KOPT-K1 (cell line): ENCODE measurements around the gene RAB3GAP2.
"Not testable (repeated sequence)": the region's sequence is repeated elsewhere in the genome, so short reads cannot be mapped to it uniquely, and the experiment has no call there.

ENCODE experiments used
- H3K27ac ChIP-seq: fragments of 200-600 bp; sonication (generic); 2 replicates; pipeline ENCODE4 v1.5.1; 2016; ENCODE audit warnings: antibody characterized with exemption, mild to moderate bottlenecking, low read depth, low read length; ENCODE audit not compliant: poor library complexity, severe bottlenecking
- H3K36me3 ChIP-seq: fragments of 200-600 bp; sonication (generic); 2 replicates; pipeline ENCODE4 v1.5.1; 2017; ENCODE audit warnings: antibody characterized with exemption, mild to moderate bottlenecking, low read length, moderate library complexity; ENCODE audit not compliant: insufficient read depth
- H3K9me3 ChIP-seq: fragments of 200-600 bp; sonication (generic); 2 replicates; pipeline ENCODE4 v1.5.1; 2017; ENCODE audit warnings: antibody characterized with exemption, low read length, mild to moderate bottlenecking; ENCODE audit not compliant: insufficient read depth, poor library complexity, severe bottlenecking

The RAB3GAP2 gene

DNA sequence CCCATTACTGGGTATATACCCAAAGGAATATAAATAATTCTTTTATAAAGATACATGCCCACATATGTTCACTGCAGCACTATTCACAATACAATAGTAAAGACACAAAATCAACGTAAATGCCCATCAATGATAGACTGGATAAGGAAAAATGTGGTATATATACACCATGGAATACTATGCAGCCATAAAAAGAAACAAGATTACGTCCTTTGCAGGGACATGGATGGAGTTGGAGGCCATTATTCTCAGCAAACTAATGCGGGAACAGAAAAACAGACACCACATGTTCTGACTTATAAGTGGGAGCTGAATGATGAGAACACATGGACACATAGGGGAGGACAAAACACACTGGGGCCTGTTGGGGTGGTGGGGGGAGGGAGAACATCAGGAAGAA, 12.0 kb downstream of the RAB3GAP2 start:
- Histone ChIP-seq H3K9me3 (peaks cover 78% of the 10 kb centered on the region), H3K36me3 (peaks cover 21% of the 10 kb centered on the region)
- not testable (repeated sequence) for H3K27ac ChIP-seq

DNA sequence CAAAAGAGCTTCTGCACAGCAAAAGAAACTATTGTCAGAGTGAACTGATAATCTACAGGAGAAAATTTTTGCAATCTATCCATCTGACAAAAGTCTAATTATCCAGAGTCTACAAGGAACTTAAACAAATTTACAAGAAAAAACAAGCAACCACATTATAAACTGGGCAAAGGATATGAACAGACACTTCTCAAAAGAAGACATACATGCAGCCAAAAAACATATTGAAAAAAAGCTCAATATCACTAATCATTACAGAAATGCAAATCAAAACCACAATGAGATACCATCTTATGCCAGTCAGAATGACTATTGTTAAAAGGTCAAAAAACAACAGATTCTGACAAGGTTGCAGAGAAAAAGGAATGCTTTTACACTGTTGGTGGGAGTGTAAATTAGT, 12.5 kb downstream of the RAB3GAP2 start:
- peaks cover 21% of the 10 kb centered on the region for H3K36me3 ChIP-seq
- H3K27ac ChIP-seq, result not testable (repeated sequence)
- H3K9me3 ChIP-seq, result peaks cover 81% of the 10 kb centered on the region

DNA sequence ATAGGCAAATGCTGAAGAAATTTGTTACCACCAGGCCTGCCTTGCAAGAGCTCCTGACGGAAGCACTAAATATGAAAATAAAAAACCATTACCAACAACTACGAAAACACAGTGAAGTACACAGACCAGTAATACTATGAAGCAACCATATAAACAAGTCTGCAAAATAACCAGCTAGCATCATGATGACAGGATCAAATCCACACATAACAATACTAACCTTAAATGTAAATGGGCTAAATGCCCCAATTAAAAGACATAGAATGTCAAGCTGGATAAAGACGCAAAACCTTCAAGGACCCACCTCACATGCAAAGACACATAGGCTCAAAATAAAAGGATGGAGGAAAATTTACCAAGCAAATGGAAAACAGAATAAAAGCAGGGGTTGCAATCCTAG, 16.1 kb downstream of the RAB3GAP2 start:
- Histone ChIP-seq H3K36me3 (peaks cover 22% of the 10 kb centered on the region), H3K9me3 (peaks cover 75% of the 10 kb centered on the region)
- not testable (repeated sequence) for H3K27ac ChIP-seq

DNA sequence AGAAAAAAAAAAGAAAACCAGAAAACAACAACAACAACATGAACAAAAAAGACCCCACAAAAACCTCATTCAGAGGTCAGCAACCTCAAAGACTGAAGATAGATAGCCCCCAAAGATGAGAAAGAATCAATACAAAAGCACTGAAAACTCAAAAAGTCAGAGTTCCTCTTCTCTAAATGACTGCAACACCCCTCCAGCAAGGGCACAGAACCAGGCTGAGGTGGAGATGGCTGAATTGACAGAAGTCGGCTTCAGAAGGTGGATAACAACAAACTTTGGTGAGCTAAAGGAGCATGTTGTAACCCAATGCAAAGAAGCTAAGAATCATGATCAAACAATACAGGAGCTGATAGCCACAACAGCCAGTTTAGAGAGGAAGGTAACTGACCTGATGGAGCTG, 17.0 kb downstream of the RAB3GAP2 start:
- H3K9me3 ChIP-seq, result peaks cover 75% of the 10 kb centered on the region
- H3K36me3 ChIP-seq, result peaks cover 31% of the 10 kb centered on the region
- H3K27ac ChIP-seq, result no peak overlapping the region

DNA sequence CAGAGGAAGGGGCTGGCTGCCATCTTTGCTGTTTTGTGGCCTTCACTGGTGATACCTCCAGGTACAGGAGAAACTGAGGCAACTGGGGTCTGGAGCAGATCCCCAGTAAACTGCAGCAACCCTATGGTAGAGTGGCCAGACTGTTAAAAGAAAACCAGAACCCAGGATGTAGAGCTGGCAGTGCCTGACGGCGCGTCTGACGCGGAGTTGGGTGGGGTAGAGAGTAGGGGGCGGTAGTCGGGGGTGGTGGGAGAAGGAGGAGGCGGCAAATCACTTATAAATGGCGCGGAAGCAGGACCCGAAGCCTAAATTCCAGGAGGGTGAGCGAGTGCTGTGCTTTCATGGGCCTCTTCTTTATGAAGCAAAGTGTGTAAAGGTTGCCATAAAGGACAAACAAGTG, 19.0 kb downstream of the RAB3GAP2 start:
- H3K27ac ChIP-seq, result not testable (repeated sequence)
- peaks cover 49% of the 10 kb centered on the region for H3K36me3 ChIP-seq
- H3K9me3 ChIP-seq, result peaks cover 80% of the 10 kb centered on the region

DNA sequence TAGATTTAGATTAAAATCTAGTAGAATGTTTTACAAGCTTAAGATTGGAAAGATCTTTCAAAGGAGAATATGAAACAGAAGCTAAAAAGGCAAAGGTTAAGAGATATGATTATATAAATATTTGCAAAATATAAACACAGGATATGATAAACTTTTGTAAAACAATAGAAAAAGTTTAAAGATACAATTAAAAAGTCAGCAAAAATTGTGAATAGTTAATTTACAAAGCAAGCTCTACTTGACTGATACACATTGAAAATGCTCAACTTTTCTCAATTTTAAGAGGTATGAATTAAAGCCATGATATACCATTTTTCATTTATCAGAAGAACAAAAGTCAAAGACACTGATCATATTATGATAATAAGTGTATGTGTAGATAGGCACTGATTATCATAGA, 21.0 kb downstream of the RAB3GAP2 start:
- peaks cover 80% of the 10 kb centered on the region for H3K9me3 ChIP-seq
- H3K36me3 ChIP-seq, result peaks cover 57% of the 10 kb centered on the region

DNA sequence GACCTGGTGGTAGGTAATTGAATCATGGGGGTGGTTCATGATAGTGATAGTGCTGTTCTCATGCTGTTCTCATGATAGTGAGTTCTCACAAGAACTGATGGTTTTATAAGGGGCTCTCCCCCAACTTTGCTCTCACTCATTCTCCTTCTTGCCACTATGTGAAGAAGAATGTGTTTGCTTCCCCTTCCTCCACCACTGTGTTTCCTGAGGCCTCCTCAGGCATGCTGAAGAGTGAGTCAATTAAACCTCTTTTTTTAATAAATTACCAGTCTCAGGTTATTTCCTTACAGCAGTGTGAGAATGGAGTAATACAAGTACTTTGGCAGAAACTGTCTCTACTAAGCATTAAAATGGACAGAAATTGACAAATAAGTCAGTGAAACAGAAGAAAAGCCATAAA, 21.6 kb downstream of the RAB3GAP2 start:
- H3K36me3 ChIP-seq, result peaks cover 57% of the 10 kb centered on the region
- peaks cover 74% of the 10 kb centered on the region for H3K9me3 ChIP-seq
- no peak overlapping the region for H3K27ac ChIP-seq

More for the DNA sequence above, 21.0 kb downstream of the RAB3GAP2 start:
- no peak overlapping the region for H3K27ac ChIP-seq

- Histone ChIP-seq H3K36me3 (peaks cover 57% of the 10 kb centered on the region), H3K9me3 (peaks cover 74% of the 10 kb centered on the region)
These were observed 22.7 kb downstream of the RAB3GAP2 start for GRCh38 chr1:220249522-220249921.

GRCh38 chr1:220248715-220249265, 23.5 kb downstream of the RAB3GAP2 start:
- not testable (repeated sequence) for H3K27ac ChIP-seq
- peaks cover 57% of the 10 kb centered on the region for H3K36me3 ChIP-seq
- peaks cover 80% of the 10 kb centered on the region for H3K9me3 ChIP-seq

More at GRCh38 chr1:220249522-220249921, 22.7 kb downstream of the RAB3GAP2 start:
- no peak overlapping the region for H3K27ac ChIP-seq

DNA sequence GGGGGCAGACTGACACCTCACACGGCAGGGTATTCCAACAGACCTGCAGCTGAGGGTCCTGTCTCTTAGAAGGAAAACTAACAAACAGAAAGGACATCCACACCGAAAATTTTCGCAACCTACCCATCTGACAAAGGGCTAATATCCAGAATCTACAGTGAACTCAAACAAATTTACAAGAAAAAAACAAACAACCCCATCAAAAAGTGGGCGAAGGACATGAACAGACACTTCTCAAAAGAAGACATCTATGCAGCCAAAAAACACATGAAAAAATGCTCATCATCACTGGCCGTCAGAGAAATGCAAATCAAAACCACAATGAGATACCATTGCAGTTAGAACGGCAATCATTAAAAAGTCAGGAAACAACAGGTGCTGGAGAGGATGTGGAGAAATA, 26.4 kb downstream of the RAB3GAP2 start:
- peaks cover 52% of the 10 kb centered on the region for H3K9me3 ChIP-seq
- H3K27ac ChIP-seq, result not testable (repeated sequence)
- peaks cover 33% of the 10 kb centered on the region for H3K36me3 ChIP-seq

- Histone ChIP-seq H3K9me3 (peaks cover 33% of the 10 kb centered on the region), H3K36me3 (peaks cover 14% of the 10 kb centered on the region; the same call in 1 of the 2 replicates)
These were observed 28.3 kb downstream of the RAB3GAP2 start for GRCh38 chr1:220243947-220244346.

DNA sequence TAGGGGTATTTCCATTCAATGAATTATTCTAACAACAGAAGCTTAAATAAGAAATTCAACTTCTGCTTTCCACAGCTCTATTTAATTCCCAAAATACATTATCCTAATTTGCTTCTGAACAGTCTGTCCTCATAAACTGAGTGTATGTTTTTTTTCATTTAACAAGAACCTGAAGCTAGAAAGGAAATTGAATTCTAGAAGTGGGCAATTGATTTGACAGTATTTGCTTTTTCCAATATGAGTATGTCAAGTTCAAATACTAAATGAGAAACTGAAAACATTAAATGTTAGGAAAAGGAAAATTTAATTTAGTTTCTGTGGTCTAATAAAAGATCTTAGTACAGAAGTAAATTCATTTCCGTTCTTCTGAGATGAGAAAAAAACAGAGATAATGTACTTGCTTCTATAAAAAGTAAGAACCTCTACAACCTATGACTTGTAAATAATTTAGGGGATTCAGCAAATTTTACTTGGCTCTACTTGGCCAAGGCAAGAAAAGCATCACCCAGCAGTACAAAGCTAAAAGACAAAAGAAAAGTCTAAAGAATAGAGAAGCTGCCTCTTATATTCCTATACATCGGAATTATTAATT, 31.1 kb downstream of the RAB3GAP2 start:
- Histone ChIP-seq H3K9me3 (peaks cover 13% of the 10 kb centered on the region), H3K36me3 (no peaks in the 10 kb centered on the region; the same call in 1 of the 2 replicates), H3K27ac (no peak overlapping the region)

More at GRCh38 chr1:220243947-220244346, 28.3 kb downstream of the RAB3GAP2 start:
- H3K27ac ChIP-seq, result no peak overlapping the region

GRCh38 chr1:220239966-220240365, 32.3 kb downstream of the RAB3GAP2 start:
- peaks cover 10% of the 10 kb centered on the region for H3K9me3 ChIP-seq
- H3K36me3 ChIP-seq, result no peaks in the 10 kb centered on the region; the same call in 1 of the 2 replicates
- H3K27ac ChIP-seq, result no peak overlapping the region

DNA sequence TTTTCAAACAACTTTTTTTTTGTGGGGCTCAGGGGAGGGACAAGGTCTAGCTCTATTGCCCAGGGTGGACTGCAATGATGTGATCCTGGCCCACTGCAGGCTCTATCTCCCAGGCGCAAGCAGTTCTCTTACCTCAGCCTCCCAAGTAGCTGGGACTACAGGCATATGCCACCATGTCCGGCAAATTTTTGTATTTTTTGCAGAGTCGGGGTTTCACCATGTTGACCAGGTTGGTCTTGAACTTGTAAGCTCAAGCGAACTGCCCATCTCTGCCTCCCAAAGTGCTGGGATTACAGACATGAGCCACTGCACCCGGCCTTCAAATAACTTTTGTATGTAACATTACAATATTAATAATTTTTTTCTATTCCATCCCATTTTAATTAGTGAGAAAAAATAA, 33.0 kb downstream of the RAB3GAP2 start:
- no peak overlapping the region for H3K27ac ChIP-seq
- H3K36me3 ChIP-seq, result no peaks in the 10 kb centered on the region; the same call in 1 of the 2 replicates
- H3K9me3 ChIP-seq, result peaks cover 2% of the 10 kb centered on the region

DNA sequence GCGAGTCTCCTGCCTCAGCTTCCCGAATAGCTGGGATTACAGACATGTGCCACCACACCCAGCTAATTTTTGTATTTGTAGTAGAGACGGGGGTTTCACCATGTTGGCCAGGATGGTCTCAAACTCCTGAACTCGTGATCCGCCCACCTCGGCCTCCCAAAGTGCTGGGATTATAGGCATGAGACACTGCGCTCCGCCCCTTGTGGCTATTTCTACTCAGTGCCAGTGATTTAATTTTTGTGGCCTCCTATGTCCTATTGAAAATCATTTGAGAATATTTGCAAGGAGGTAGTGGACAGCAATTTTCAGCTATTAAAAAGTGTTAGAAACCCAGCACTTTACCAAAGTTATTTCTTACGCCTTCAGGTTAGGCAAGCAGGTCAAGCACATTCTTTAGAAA, 36.0 kb downstream of the RAB3GAP2 start:
- peaks cover 14% of the 10 kb centered on the region for H3K36me3 ChIP-seq
- H3K27ac ChIP-seq, H3K9me3 ChIP-seq: not testable (repeated sequence)

- Histone ChIP-seq H3K36me3 (peaks cover 21% of the 10 kb centered on the region), H3K27ac (no peak overlapping the region), H3K9me3 (no peaks in the 10 kb centered on the region)
These were observed 36.8 kb downstream of the RAB3GAP2 start for GRCh38 chr1:220235462-220235861.
